GM12892 (cell line): ENCODE measurements around the gene BBLN. TPM values are rescaled to one million over a fixed set of nuclear protein-coding genes. Genes with fewer than 3 reads are reported as not detected.
A peak's percentile ranks its signal among the peaks of the same experiment; 100 is the strongest.
"Not testable (repeated sequence)": the region's sequence is repeated elsewhere in the genome, so short reads cannot be mapped to it uniquely, and the experiment has no call there.

Experiments used
- DNase-seq: peaks from one replicate; pipeline ENCODE4 v3.0.0; 2011; ENCODE audit not compliant: insufficient read length
- FAIRE-seq: peaks from 2 replicates; lab custom pipeline; 2011; peaks lifted over from hg19 to GRCh38; lab: Jason Lieb, UNC
- POLR2A ChIP-seq: IDR thresholded peaks from 2 replicates; pipeline ENCODE4 v1.6.1; 2011; ENCODE audit warnings: low read depth, low read length, control low read depth
- POLR2AphosphoS5 ChIP-seq: IDR thresholded peaks from 2 replicates; pipeline ENCODE4 v1.6.1; 2011; ENCODE audit warnings: low read depth, low read length, control low read depth
- TAF1 ChIP-seq: IDR thresholded peaks from 2 replicates; pipeline ENCODE4 v1.6.1; 2011; ENCODE audit warnings: low read depth, mild to moderate bottlenecking, control low read depth, low read length, borderline replicate concordance
- polyA plus RNA-seq: library from polyadenylated mRNA; unstranded; fragments of >200 nt; gene quantifications from one replicate; pipeline ENCODE4 v1.2.1, GENCODE V29; 2012; ENCODE audit warnings: missing spikeins, inconsistent platforms; ENCODE audit not compliant: missing spikeins

The BBLN gene, protein sequence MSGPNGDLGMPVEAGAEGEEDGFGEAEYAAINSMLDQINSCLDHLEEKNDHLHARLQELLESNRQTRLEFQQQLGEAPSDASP
- polyA plus RNA-seq: 27.5 TPM

DNA sequence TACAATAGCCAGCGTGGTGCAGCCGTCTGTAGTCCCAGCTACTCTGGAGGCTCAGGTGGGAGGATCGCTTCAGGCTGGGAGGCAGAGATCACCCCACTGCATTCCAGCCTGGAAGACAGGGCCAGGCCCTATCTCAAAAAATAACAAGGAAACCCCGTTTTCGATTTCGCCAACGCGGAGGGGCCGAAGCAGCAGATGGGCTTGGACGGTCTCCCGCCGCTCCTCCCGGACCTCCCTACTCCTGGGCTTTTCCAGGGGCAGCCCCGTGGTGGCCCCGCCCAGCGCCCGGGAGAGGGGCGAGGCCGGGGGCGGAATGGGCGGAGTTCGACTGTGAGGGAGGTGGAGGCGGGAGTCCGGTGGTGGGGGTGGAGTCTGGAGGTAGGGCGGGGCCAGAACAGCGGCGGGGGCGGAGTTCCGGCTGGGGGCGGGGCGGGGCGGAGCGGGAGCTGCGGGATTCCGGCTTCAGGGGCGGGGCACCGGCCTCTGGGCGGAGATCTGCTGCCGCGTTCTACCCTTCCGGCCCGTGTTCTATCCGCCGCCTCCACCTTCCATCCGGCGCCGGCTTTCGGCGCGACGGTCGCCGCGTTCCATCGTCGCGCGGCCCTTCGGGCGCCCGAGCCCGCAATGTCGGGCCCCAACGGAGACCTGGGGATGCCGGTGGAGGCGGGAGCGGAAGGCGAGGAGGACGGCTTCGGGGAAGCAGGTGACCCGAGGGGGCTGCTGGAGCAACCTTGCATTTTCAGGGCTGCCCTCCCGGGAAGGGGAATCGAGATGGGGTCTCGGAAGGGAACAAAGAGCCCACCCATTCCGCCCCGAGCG lies at the start of gene BBLN:
Gene BBLN (plus strand): TSS at position 482 of the 819 bp plus-strand sequence. CDS start 143 bp downstream, at position 625.
- DNase-seq (peak; percentile 99), FAIRE-seq (peak; percentile 79)
- TF ChIP-seq TAF1: peak; percentile 65; the same call in 1 of the 2 replicates
- TF ChIP-seq POLR2AphosphoS5: peak; percentile 85
- TF ChIP-seq POLR2A: peak; percentile 93

DNA sequence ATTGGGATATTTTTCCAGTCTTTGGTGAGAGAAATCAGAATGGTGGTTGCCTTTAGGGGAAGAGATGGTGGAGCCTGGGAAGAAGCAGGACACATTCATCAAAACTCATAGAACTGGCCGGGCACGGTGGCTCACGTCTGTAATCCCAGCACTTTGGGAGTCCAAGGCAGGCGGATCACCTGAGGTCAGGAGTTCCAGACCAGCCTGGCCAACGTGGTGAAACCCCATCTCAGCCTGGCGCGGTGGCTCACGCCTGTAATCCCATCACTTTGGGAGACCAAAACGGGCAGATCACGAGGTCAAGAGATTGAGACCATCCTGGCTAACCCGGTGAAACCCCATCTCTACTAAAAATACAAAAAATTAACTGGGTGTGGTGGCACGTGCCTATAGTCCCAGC lies 48.3 kb upstream of the BBLN start:
- not testable (repeated sequence) for DNase-seq, FAIRE-seq

GRCh38 chr9:128113526-128114325 lies 46.3 kb upstream of the BBLN start:
- FAIRE-seq (no peak), DNase-seq (no peak)
- TF ChIP-seq POLR2AphosphoS5 (no peak), POLR2A (no peak), TAF1 (no peak)

- TF ChIP-seq POLR2A: no peak
- TF ChIP-seq TAF1: no peak
- TF ChIP-seq POLR2AphosphoS5: no peak
- DNase-seq (no peak), FAIRE-seq (no peak)
These were observed 45.5 kb upstream of the BBLN start for GRCh38 chr9:128114326-128115186.

DNA sequence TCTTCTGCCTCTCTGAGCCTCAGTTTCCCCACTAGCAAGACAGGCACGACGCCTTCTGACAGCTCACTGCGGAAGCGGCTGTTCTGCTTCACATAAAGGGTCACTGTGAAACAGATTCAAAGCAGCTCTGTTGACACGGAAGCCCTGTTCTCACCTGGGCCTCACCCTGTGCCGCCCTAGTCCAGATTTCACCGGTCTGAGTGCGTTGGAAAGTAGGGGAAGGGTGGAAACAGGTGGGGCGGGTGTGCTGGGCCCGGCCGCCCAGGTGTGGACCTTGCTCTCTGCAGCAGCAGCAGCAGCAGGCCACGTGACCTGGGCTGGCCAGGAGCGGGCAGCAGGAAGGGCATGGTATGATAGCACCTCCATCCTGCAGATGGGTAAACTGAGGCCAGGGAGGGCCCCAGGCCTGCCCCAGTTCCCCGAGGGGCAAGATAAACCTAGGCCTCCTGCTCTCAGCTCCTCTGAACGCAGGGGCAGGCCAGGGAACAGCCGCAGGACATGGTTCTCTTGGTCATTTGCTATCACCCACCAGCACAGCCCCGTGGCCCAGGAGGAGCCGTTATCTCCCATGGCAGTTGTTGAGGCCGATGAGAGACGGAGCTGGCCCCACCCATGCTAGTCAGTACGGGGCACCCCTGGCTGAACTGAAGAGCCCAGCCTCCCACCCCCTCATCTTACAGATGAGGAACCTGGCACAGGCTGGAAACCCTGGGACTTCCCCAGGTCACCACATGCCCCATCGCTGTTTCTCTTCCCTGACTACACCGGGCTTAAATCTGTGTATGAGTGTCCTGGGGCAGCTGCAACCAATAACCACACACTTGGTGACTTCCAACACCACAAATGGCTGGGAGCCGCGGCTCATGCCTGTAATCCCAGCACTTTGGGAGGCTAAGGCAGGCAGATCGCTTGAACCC lies 44.6 kb upstream of the BBLN start:
- DNase-seq (peak; percentile 63), FAIRE-seq (no peak)
- no peak for TF ChIP-seq POLR2AphosphoS5
- no peak for TF ChIP-seq POLR2A
- no peak for TF ChIP-seq TAF1

DNA sequence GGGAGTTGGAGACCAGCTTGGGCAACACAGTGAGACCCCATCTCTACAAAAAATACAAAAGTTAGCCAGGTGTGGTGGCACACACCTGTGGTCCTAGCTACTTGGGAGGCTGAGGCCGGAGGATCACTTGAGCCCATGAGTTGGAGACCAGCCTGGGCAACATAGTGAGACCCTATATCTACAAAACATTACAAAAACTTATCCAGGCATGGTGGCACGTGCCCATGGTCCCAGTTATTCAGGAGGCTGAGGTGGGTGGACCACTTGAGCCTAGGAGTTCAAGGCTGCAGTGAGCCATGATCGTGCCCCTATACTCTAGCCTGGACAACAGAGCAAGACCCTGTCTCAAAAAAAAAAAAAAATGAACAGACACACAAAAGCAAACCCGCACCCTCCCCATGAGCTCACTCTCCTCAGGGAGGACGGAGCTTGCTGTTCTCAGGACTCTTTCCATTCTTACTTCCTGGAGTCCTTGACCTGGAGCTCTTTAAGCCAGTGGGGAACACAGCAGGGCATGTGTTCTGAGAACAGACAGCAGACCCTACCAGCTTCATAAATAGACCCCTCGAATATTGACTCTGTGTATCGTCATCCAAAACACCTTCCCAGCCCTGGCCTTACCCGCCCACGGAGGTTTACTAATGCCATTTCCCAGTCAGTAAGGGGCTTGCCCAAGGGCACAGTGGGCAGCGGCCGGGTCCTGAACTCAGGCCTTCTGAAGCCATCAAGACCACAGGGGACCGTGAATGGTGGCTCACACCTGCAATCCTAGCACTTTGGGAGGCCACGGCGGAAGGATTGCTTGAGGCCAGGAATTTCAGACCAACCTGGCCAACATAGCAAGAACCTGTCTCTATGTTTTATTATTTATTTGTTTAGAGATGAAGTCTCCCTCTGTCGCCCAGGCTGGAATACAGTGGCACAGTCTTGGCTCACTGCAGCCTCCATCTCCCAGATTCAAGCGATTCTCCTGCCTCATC lies 43.7 kb upstream of the BBLN start:
- FAIRE-seq: no peak

DNA sequence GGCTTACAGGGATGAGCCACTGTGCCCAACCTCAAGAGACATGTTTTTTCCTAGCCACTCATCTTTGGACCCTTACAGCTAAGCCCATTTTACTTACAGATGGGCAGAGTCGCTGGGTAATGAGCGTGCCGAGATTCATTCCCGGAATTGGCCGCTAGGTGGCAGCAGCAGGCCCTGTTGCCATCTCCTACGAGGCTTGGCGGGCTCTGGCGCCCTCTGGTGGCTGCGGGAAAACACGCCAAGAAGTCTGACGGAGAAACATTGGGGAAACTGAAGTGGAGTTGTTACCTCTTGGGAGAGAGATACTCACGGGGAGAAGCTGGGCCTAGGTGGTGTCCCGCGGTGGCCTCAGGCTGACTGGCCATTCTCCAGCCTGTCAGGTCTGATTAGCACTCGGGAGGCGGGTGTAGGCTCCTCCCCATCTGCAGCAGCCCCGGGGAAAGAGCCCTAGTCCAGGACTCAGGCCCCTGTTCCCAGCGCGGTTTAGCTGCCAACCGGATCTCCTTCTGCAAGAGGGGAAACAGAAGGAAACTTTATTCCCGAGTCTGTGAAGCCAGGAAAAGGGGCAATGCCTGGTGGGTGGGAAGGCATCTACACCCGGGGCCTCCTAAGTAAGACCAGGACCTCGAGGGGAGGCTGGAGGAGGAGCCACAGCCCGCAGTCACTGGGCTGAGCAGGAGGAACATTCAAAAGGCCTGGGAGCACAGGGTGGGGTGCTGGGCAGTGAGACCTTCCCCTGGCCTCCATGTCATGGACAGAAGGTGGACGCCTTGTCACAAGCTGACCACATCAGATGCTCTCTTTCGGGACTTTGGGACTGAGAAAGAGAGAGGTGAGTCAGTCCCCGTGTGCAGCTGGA lies 42.2 kb upstream of the BBLN start:
- TF ChIP-seq TAF1 (no peak), POLR2A (no peak), POLR2AphosphoS5 (no peak)
- peak; percentile 98 for FAIRE-seq

More for the DNA sequence above, 43.7 kb upstream of the BBLN start:
- no peak for DNase-seq
- TF ChIP-seq TAF1: no peak
- no peak for TF ChIP-seq POLR2AphosphoS5
- no peak for TF ChIP-seq POLR2A

GRCh38 chr9:128118472-128118857 lies 41.6 kb upstream of the BBLN start:
- DNase-seq (no peak), FAIRE-seq (no peak)
- no peak for TF ChIP-seq POLR2A
- TF ChIP-seq POLR2AphosphoS5: no peak
- TF ChIP-seq TAF1: no peak

More for the DNA sequence above, 42.2 kb upstream of the BBLN start:
- peak; percentile 85 for DNase-seq
